Inflammatory macrophage (primary cell): ENCODE measurements around the gene EPB41L5.
"Not testable (repeated sequence)": the region's sequence is repeated elsewhere in the genome, so short reads cannot be mapped to it uniquely, and the experiment has no call there.

ENCODE experiments used
- DNase-seq, 2 donors: peaks; one replicate each; pipeline ENCODE4 v3.0.0-alpha.2; 2020 to 2022

The EPB41L5 gene

DNA sequence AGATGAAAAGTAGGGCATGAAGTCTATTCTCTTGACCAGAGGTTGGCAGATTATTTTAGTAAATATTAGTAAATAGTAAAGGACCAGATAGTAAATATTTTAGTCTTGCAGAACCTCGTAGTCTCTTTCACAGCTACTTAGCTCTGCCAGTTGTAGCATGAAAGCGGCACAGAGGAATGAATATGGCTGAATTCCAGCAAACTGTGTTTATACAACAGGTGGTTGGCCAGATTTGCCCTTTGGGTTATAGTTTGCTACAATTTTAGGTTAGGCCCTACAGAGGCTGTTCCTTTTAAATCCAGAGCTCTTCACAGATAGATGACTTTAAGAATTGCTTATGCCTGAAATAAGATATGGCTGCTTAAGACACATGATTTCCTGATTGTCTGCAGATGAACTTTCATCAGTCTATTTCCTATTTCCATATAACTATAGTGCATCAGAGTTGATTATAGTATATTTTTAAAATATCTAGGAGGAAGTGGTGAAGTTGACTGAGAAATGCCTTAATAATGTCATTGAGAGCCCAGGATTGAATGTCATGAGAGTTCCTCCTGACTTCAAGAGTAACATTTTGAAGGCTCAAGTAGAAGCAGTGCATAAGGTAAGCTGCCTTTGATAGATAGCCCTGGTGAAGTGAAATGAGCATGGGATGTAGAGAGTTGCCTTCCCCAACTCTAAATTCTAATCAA lies 129.8 kb downstream of the EPB41L5 start:
- DNase-seq = peak; percentile 17 to 50

DNA sequence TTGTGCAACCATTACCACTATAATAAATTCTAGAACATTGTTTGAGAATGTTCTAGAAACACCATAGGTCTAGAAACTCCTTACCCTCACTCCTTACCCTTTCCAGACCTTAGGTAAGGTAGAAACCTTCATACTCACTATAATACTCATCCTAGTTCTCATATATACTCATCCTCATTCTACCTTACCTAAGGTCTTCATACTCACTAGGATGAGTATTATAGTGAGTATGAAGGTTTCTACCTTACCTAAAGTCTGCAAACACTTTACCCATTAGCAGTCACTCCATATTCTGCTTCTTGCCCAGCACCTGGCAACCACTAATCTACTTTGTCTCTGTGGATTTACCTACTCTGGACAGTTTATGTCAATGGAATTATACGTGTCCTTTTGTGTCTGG lies 135.4 kb downstream of the EPB41L5 start:
- DNase-seq = no peak

DNA sequence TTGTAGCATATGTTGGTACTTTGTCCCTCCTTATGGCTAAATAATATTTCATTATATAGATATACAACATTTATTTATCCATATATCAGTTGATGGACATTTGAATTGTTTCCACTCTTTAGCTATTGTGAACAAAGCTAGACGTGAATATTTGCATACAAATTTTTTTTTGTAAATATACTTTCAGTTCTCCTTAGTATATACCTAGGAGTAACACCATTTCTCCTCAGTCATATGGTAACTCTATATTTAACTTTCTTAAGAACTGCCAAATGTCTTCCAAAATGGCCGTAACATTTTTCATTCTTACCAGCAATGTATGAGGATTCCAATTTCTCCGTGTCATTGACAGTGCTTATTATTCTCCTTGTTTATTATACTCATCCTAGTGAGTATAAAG lies 135.8 kb downstream of the EPB41L5 start:
- no peak for DNase-seq

DNA sequence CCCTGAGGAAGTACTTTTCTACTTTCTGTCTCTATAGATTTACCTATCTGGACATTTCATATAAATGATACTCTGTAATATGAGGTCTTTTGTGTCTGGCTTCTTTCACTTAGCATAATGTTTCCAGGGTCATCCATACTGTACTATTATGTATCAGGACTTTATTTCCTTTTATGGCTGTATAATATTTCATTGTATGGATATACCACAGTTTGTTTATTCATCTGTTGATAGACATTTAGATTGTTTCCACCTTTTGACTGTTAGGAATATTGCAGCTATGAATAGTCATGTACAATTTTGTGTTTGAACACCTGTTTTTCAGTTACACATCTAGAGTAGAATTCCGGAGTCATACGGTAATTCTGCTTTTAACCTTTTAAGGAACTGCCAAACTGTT lies 136.5 kb downstream of the EPB41L5 start:
- DNase-seq = no peak

DNA sequence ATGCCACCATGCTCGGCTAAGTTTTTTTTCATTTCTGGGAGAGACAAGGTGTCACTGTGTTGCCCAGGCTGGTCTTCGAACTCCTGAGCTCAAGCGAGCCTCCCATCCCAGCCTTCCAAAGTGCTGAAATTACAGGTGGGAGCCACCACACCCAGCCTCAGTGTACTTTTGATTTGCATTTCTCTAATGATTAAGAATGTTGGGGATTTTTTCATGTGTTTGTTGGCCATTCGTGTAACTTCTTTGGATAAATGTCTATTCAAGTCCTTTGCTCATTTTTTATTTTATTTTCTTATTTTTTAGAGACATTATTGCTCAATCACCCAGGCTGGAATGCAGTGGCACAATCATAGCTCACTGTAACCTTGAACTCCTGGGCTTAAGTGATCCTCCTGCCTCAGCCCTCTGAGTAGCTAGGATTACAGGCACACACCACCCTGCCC lies 137.2 kb downstream of the EPB41L5 start:
- no peak for DNase-seq

DNA sequence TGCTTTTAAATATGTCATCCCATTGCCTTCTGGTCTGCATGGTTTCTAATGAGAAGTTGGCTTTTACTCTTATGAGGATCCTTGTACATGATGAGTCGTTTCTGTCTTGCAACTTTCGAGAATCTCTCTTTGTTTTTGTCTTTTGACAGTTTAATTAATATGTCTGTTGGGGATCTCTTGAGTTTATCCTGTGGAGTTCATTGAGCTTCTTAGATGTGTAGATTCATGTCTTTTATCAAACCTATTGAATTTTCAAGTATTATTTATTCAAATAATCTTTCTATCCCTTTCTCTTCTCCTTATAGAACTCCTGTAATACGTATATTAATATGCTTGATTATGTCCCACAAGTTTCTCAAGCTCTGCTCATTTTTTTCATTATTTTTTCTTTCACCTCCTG lies 142.4 kb downstream of the EPB41L5 start:
- no peak for DNase-seq

DNA sequence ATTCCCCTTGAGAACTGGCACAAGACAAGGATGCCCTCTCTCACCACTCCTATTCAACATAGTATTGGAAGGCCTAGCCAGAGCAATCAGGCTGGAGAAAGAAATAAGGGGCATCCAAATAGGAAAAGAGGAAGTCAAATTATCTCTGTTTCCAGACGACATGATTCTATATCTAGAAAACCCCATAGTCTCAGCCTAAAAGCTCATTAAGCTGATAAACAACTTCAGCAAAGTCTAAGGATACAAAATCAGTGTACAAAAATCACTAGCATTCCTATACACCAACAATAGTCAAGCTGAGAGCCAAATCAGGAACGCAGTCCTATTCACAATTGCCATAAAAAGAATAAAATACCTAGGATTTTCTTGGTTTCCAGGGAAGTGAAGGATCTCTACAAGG lies 145.8 kb downstream of the EPB41L5 start:
- not testable (repeated sequence) for DNase-seq

DNA sequence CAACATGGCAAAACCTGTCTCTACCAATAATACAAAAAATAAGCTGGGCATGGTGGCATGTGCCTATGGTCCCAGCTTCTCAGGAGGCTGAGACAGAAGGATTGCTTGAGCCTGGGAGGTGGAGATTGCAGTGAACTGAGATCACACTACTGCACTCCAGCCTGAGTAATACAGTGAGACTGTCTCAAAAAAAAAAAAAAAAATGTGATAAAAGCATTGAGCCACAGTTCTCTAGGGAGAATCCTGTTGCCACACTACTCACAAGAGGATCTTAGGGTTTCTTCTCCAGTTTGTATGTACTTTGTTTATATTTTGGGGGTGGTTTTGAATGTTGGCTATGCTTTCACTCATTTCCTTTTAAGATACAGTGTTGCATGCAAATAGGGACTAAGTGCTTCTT lies 148.3 kb downstream of the EPB41L5 start:
- no peak for DNase-seq

DNA sequence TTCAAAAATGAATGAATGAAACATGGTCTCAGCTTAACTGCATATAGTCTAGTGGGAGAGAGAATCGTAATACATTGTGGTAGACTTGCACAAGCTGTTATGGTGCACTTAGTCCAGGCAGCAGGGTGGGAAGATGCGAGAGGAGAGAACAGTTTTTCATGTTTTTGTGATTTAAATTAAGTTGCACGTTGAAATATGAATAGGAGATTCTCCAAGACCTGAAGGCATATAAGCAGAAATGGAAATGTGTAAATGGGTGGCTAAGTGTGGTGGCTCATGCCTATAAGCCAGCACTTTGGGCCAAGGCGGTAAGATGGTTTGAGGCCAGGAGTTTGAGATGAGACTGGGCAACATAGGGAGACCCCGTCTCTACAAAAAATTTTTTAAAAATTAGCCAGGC lies 149.8 kb downstream of the EPB41L5 start:
- no peak for DNase-seq

DNA sequence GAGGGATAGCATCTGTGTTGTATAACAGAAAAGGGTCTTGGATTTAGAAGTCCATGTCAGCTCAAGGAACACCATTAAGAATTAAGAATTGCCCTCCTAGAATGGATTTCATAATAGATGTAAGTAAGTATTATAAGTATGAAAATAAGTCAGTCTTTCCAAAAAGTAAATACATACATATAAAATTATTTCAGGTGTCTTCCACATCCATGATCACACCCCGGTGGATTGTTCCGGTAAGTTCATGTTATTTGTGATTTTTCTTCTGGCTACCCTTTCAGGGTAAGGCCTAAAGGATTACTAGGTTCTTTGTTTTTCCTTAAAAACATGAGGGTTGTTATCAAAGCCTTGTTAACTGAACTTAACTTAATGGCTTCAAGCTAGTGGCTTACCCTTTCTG lies 154.4 kb downstream of the EPB41L5 start:
- DNase-seq = no peak

DNA sequence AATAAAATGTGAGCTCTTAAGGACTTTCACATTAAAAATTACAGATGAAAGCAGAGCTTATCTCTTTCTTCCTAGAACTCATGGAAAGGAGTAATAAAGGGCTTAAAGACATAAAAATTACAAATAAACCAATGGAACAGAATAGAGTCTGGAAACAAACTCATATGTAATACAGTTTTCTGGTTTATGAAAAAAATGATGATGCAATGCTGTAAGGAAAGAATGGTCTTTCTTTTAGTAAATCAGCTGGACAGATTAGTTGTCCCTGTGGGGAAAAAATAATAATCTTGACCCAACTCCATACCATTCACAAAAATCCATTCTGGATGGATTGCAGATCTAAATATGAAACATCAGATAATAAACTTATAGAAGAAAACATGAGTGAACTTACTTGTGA lies 156.1 kb downstream of the EPB41L5 start:
- no peak for DNase-seq

DNA sequence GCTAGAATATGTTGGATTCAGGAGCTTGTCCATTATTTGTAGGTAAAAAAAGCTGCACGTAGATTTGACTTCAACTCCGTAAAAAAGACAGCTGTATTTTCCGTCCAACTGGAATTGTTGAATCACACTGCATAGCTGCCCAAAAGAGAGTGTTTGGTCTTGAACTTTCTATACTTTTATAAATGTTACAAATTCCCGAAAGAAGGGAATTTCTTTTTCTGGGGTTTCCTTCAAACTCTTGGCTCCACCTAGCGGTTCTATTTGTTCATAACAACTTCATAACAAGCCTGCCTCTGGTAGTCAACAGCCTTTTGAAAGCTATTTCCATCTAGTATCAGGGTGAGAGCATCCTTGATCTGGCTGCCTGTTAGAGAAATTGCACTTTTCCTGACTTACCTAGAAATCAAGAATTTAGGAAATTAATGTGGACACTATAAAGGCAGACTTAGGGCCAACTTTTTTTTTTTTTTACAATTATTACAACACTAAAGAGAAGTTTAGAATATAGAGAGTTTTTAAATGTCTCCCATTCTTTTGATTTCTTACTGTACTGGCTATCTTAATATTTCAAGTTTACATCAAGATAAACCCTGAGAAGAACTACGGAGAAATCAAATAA lies 162.2 kb downstream of the EPB41L5 start:
- peak; percentile 64 to 70 for DNase-seq

DNA sequence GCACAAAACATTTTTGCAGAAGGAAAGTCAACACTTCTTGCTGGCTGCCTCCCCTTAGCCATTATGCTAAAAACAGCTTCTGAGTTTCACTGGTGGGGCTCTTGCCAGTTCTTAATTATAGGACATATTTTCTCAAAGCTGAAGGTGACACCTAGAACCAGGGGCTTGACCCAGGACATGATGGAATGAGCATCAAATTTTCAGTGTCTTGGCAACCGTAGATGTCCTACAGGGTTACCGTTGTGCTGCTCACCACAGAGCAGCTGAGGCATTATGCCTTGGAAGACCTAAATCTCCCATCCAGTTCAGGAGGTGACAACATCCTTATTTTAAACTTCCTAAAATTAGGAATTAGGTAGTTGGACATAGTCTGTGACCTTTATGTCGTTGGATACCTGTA lies 163.6 kb downstream of the EPB41L5 start:
- no peak for DNase-seq

DNA sequence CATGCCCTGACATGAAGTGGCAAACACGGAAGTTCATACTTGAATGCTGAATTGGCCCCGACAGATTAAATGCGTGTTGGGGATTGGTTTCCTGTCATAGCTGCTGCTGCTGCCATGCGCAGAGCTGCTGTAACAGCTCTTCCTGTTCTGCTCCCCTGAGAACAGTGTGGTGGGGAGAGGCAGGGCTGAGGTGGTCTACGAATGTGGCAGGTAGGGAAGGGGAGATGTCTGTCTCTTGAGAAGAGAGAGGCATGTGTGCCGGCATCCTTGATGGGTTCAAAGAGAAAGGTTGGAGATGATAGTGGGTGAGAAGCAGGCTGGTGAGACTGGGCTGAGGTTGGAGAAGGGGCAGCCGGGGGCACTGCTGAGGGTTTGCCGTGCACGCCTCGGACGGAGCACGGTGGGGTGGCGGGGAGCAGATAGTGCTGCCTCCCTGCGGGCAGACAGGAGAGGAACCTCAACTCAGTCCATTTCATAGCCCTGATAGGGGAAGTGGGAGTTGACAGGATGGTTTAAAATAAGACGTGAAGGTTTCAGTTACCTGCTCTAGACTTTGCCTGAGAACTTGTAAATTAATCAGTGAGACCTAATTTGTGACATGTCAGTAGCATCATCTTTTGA lies 164.2 kb downstream of the EPB41L5 start:
- peak; percentile 52 to 67 for DNase-seq

DNA sequence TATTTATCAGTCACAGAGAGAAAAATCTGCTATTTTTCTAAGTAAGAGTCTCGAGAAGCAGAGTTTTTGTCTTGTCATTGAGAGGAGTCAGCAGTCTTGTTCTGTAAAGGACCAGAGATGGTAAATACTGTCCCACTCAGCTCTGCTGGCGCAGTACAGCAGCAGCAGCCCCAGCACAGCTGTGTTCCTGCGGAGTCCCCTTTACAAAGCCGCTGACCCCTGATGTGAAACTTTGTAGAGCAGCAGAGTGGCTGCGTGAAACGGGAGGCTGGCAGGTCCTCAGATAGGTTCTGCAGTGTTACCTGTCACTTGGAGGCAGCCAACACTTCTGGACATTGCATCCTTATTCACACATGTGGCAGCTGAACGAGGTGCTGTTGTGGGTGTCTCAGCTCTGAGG lies 165.1 kb downstream of the EPB41L5 start:
- no peak for DNase-seq

DNA sequence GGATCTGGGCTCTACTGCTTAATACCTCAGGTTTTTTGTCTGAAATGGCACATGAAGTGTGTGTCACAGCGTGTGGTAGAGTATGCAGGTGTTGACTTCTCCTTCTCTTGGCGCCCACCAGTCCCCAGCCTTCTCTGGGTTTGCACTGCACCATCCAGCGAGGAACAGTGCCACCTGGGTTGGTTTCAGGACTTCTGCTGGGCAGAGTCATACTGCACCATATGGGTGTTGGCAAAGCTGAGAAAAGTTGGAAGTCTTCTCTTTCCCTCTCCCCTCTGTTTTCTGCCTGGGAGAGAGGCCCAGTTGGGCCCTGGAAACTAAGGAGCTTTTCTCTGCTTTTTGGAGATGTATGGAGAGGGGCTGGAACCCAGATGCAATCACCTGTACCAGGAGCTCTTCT lies 166.5 kb downstream of the EPB41L5 start:
- no peak for DNase-seq

DNA sequence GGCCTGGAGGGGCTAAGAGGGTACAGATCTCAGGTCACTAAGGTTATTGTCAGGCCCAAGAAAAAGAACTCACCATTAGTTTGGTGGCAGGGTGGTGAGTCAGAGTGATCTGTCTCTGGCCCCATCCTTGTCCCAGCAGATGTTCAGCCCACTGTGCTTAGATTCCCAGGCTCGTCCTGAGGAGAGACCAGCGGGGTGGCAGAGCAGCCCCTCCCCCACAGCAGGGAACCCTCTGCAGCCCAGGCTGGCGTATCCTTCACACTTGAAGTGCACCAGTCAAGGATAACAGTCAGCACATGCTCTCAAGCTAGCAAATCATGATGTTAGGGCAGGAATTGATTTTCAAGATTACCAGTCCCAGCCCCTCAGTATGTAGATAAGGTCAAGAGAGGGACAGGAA lies 167.2 kb downstream of the EPB41L5 start:
- DNase-seq = no peak

DNA sequence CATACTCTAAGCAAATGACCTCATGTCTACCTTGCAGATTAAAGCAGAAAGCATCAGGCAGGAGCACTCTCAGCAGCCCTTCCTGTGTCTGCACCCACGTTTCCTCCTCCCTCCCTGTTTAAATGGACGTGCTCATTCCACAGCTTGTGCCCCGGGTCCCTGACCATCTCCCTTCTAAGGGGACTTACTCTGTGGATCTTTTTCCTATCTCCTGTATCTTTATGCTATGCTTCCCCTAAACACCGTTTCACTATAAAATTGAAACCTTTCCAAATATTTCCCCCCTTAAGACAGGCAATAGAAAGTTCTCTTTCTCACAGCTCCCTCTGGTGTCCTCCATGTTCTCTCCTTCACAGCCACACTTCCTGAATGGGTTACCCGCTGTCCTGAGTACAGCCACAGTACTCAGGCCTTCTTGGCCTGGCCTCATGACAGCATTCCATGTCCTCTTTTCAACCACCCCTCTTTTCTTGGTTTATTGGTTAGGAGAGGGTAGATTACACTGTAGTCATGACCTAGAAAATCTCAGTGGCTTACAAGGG lies 169.2 kb downstream of the EPB41L5 start:
- DNase-seq = no peak

DNA sequence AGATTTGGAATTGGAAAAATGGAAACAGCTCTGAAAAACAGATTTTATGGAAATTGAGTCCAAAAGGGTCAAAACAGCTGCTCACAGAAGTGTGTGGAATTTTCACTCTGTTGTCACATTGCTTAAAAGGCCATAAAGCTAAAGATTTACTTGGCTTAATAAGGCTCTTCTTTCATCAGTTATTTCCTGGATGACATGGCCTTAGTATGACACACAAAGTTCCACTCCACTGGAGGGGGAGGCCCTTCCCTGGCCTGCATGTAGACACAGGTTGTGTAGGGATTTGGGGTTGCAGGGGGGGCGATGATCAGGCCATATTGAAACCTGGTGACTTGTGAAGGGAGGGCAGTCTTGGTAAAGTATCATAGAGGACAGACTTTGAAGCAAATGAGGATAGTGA lies 176.3 kb downstream of the EPB41L5 start:
- no peak for DNase-seq

DNA sequence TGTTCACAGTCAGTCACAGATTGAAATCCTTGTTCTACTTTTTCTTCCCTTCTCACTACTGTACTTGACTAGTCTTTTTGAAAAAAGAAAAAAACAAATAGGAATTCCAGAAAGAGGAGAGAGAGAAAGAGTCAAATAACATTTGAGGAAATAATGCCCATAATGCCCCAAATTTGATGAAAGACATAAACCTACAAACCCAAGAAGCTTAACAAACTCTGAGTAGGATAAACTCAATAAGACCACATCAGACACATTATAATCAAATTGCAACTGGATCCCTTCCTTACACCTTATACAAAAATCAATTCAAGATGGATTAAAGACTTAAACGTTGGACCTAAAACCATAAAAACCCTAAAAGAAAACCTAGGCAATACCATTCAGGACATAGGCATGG lies 179.4 kb downstream of the EPB41L5 start:
- DNase-seq = no peak

DNA sequence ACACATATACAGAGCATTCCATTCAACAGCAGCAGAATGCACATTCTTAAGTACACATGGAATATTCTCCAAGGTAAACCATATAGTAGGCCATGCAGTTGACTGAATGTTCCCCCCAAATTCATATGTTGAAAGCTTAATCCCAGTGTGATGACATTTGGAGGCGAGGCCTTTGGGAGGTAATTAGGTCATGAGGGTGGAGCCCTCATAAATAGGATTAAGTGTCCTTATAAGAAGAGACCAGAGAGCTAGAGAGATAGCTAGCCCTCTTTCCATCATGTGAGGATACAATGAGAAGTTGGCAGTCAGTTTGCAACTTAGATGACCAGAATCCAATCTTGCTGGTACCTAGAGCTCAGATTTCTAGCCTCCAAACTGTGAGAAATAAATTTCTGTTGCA lies 182.7 kb downstream of the EPB41L5 start:
- no peak for DNase-seq

DNA sequence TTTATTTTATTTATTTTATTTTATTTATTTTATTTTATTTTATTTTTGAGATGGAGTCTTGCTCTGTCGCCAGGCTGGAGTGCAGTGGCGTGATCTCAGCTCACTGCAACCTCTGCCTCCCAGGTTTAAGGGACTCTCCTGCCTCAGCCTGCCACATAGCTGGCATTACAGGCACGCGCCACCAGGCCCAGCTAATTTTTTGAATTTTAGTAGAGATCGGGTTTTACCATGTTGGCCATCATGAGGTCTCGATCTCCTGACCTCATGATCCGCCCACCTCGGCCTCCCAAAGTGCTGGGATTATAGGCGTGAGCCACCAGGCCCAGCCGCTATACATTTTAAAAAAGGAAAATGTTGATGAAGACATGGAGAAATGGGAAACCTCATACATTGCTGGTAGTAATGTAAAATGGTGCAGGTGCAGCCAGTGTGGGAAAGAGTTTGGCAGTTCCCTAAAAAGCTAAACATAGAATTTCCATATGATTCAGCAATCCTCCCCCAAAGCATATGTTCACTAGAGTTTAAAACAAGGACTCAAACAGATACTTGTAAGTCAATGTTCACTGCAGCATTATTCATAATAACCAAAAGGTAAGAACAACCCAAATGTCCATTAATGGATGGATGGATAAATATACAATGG lies 187.1 kb downstream of the EPB41L5 start:
- DNase-seq = not testable (repeated sequence)

DNA sequence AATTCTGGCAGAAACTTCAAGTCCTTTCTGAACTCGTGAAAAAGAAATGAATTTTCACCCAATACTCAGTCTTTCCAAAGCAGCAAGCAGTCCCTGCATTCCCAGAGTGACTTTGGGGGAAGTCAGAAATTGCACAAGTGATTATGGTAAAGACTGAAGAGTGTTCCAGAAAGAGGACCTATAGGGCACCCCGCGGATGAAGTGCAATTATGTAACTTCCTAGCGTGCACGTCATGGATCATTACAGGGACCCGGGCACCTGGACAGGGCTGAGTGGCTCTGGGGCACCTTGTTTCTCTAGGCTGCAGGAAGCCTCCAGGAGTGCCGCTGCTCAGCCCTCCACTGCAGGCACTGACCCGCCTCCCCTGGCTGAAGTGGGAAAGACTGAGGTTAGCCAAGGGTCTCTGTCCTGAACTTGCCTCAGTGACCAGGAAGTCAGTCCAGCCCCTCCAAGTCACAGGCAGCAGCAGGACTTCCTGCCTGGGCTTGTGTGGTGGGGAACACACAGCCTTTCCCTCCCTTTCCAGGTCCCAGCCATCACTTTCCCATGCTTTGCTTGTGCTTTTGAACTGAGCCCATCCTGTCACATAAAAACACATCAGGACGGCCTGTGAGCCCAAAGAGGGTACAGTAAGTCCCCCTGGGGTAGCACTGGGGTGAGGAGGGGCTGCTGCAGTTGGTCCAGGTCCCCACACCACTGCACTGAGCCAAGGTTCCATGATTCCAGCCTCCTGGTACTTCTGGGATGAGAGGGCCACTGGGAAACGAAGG lies 190.6 kb downstream of the EPB41L5 start:
- DNase-seq = peak; percentile 61 to 66
